ENCODE measurements around the gene TAS2R9.
"Not testable (repeated sequence)": the region's sequence is repeated elsewhere in the genome, so short reads cannot be mapped to it uniquely, and the experiment has no call there.

GRCh38 chr12:10791769-10792168 lies 18.2 kb downstream of the TAS2R9 start:
- TF ChIP-seq ZFP30 (CRISPR knock-in tag; IDR thresholded peaks at IDR 0.05); BACH2 (CRISPR knock-in tag; IDR thresholded peaks at IDR 0.05; ENCODE audit: borderline replicate concordance); ZC3H10 (CRISPR knock-in tag; IDR thresholded peaks at IDR 0.05); PATZ1 (CRISPR knock-in tag; IDR thresholded peaks at IDR 0.05; ENCODE audit: borderline replicate concordance); TCF4 (CRISPR knock-in tag; IDR thresholded peaks at IDR 0.05; ENCODE audit: borderline replicate concordance); CREB5 (CRISPR knock-in tag; IDR thresholded peaks at IDR 0.05; ENCODE audit: low read depth); RARB (CRISPR knock-in tag; IDR thresholded peaks at IDR 0.05); ESRRG (CRISPR knock-in tag; IDR thresholded peaks at IDR 0.05); ZNF8 (CRISPR knock-in tag; IDR thresholded peaks at IDR 0.05); GLIS3 (CRISPR knock-in tag; IDR thresholded peaks at IDR 0.05); PPARA (CRISPR knock-in tag; IDR thresholded peaks at IDR 0.05; ENCODE audit: borderline replicate concordance); ZNF565 (CRISPR knock-in tag; conservative IDR thresholded peaks at IDR 0.05; ENCODE audit: low read depth); TSHZ2 (CRISPR knock-in tag; IDR thresholded peaks at IDR 0.05): not testable (repeated sequence)

Data from SK-N-SH treated with all-trans-retinoic acid at 6 μM for 48 hours (cell line).